Adrenal gland (tissue), 5 donors: ENCODE results near the gene MS4A6A.

Experiments
- CTCF ChIP-seq, 6 experiments: fragments of 450-650 bp in 4 of 6; fragments of 200-600 bp in 2 of 6; sonication (generic) in 1 of 6; IDR thresholded peaks; 1 replicate in 5 of 6; 2 replicates in 1 of 6; pipeline versions ENCODE4 v1.5.1 to v1.8.0; 2016 to 2021; ENCODE audit warnings: antibody characterized with exemption in 6 of 6, mild to moderate bottlenecking in 2 of 6, moderate library complexity in 1 of 6
- POLR2A ChIP-seq, 2 donors: fragments of 450-650 bp; IDR thresholded peaks; one replicate each; pipeline ENCODE4 v1.6.1; 2017; ENCODE audit warnings: antibody characterized with exemption in 2 of 2, mild to moderate bottlenecking in 2 of 2, moderate library complexity in 1 of 2
- donor health status: DM: no; HTN: no; CAD: no.

DNA sequence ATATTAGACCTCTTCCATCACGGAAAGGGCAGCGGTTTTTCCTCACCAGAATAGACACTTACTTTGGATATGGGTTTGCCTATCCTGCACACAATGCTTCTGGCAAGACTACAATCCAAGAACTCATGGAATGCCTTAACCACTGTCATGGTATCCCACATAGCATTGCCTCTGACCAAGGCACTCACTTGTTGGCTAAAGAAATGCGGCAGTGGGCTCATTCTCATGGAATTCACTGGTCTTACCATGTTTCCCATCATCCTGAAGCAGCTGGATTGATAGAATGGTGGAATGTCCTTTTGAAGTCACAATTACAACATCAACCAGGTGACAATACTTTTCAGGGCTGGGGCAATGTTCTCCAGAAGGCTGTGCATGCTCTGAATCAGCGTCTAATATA, 39.3 kb upstream of the MS4A6A start:
- TF ChIP-seq CTCF (IDR thresholded peaks at IDR 0.05) (no peak), POLR2A (IDR thresholded peaks at IDR 0.05) (no peak)
